Gastrocnemius medialis (tissue), 4 donors: ENCODE measurements around the gene CD177.

Experiments used
- CTCF ChIP-seq, 5 experiments: fragments of 450-650 bp in 3 of 5; fragments of 200-600 bp in 2 of 5; sonication (generic) in 2 of 5; IDR thresholded peaks in 4 of 5; conservative IDR thresholded peaks in 1 of 5; 1 replicate in 4 of 5; 2 replicates in 1 of 5; pipeline ENCODE4 v1.5.1; 2016 to 2019; ENCODE audit warnings: antibody characterized with exemption in 5 of 5, mild to moderate bottlenecking in 3 of 5, moderate library complexity in 3 of 5
- POLR2A ChIP-seq, 2 donors: fragments of 450-650 bp; IDR thresholded peaks; one replicate each; pipeline ENCODE4 v1.6.1; 2017; ENCODE audit warnings: antibody characterized with exemption in 2 of 2, mild to moderate bottlenecking in 2 of 2, moderate library complexity in 2 of 2

- TF ChIP-seq POLR2A (IDR thresholded peaks at IDR 0.05) (no peak), CTCF (IDR thresholded peaks at IDR 0.05 in 4 of 5, conservative IDR thresholded peaks at IDR 0.05 in 1 of 5) (no peak)
Measured at GRCh38 chr19:43380008-43380407, 26.5 kb downstream of the CD177 start.
